Activated CD8-positive, alpha-beta memory T cell treated with anti-CD3 and anti-CD28 coated beads, Interleukin-2, amount 50 U/mL, for 4 hours (primary cell): ENCODE results near the gene HNRNPH1.

Experiments used
- DNase-seq: peaks from one replicate; pipeline ENCODE4 v3.0.0-alpha.2; 2020

HNRNPH1 gene

GRCh38 chr5:179621551-179622214 lies 1.8 kb downstream of the HNRNPH1 start:
- no peak for DNase-seq

- no peak for DNase-seq
Observed at GRCh38 chr5:179620703-179621350, 2.6 kb downstream of the HNRNPH1 start.

DNA sequence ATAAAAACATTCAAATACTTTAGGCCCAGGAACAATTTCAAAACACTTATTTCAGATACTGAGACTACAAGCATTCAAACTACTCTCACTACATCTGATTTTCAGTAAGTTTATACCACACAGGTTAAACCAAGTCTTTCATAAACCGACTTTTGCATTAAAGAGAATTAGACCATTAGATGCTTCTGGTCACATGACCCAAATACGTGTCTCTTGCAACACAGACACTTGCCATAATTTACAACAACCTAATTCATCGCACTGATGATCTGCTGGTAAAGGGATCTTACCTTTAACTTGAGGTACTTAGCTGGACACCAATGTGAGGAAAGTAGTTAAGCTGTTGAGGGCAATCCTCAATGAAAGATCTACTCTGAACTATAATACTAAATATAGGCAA lies 3.2 kb downstream of the HNRNPH1 start:
- DNase-seq = no peak

DNA sequence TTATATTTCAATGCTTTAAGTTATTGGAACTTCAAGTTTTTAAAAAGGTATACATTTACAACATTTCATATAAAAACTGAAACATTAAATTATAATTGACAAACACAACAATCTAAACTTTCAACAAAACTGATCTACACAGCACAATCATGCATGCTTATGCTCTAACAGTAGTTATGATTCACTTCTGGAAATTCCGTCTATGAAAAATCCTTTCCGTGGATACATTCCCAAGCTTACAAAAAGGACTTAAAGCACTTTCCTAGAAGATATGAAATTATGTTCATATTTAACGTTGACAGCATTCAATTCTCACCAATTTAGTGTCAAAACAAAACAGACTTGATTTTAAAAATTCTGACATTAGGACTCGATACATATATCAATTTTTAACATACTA lies 3.7 kb downstream of the HNRNPH1 start:
- no peak for DNase-seq

GRCh38 chr5:179618923-179619554 lies 4.4 kb downstream of the HNRNPH1 start:
- DNase-seq = no peak

- DNase-seq = no peak
Observed at GRCh38 chr5:179617930-179618329, 5.5 kb downstream of the HNRNPH1 start.

- no peak for DNase-seq
Observed at GRCh38 chr5:179616002-179616594, 7.4 kb downstream of the HNRNPH1 start.

DNA sequence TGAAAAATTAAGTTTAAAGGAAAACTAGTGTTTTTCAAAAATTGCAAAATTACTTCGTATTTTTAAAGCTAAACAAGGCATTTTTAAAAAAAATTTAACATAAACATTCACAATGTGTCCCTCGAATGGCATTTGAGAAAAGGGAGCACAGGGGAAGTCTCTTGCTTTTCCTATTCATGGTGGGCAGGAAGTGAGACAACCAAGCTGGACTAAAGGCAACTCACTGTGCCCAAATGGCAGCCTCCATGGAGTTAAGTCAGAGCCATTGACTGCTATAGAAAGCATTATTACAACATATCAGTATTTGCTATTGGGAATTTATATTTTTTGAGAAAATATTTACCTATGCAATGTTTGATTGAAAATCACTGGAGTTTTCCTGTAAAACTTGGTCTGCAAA lies 8.3 kb downstream of the HNRNPH1 start:
- no peak for DNase-seq

GRCh38 chr5:179614745-179615144 lies 8.7 kb downstream of the HNRNPH1 start:
- DNase-seq = no peak

GRCh38 chr5:179613460-179614071 lies 9.9 kb downstream of the HNRNPH1 start:
- no peak for DNase-seq

DNA sequence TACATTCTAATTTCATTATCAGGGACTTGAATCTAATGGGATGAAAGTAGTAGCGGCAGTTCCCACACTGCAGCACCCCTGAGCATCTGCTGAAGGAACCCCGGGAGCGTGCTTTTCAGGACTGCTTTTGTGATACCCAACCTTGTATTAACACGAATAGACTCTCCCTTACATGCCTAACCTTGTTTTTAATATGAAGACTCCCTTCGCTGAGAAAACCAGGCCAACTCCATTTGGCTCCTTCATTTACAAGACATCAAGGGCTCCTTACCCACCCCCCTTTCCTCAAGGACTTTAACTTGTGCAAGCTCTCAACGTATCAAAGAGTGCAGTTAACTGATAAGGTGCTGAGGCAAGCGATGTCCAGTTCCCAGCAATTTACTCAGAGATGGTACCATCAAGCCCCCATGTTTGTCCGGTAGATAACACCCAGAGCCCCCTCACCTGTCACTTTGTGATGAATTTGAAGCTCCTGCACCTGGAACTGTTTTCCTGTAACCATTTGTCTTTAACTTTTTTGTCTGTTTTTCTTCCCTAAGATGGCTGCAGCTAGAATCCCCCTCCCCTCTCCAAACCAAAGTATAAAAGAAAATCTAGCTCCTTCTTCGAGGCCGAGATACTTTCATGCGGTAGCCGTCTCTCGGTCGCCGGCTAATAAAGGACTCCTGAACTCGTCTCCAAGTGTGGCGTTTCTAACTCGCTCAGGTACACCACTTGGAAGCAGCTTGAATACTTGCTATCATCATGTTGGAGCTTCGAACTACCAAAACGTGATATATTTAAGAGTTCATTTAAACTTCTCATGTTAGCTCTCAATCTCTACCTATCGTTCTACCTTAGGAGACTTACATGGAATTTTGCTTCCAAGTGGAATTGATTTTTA lies 10.7 kb downstream of the HNRNPH1 start:
- no peak for DNase-seq

- no peak for DNase-seq
Observed at GRCh38 chr5:179610903-179611265, 12.6 kb downstream of the HNRNPH1 start.

- DNase-seq = no peak
Observed at GRCh38 chr5:179610109-179610902, 13.2 kb downstream of the HNRNPH1 start.

GRCh38 chr5:179609834-179610108 lies 13.7 kb downstream of the HNRNPH1 start:
- no peak for DNase-seq

DNA sequence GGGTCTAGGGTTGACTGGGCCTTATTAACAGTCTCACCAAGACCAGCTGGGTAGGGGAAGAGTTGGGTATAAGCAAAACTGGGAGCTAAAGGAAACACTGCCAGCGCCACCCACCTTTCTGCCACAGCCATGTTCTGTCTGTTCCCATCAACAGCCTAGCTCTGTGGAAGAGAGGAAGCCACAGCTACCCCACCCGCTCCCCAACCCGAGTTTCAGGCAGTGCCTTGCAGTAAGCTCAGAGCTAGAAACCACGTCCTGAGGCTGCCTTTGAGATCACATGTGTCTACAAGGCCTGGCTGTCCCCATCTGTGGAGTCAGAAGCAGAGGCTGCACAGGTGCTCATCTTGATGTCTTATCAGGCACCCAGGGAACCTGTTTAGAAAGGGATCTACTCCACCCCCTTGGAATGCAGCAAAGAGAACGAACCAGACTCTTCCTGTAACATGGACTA lies 15.3 kb downstream of the HNRNPH1 start:
- no peak for DNase-seq

DNA sequence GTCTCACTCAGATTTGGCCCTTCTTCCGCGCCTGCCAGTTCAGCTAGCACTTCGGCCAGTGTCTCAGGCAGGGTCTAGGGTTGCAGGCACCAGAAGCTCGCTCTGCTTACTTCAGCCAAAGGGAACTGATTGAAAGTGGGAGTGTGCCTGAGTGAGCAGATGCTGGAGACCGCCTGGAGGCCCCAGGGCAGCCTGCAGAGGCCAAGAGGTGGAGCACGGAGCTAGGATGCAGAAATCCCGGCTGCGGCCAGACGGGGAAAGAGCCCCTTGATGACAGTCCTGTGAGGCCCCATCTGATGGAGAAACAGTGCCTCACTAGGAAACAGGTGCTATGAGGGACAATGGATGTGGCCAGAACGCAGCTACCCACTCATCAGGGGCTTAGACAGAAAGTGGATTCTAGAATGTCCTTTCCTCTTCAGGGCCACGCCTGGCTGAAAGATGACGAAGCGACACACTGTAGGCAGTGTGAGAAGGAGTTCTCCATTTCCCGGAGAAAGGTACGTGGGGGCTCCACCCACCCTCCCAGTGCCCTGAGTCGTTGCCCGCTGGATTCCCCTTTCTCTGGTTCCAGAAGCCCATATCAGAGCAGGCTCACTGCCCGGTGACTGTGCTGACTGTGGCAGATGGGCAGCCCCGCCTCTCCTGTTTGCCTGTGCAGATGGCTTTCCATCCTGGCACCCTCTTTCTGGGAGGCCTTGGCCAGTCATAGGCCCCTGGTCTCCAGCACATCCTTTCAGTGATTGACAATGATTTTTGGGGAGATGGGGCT lies 16.1 kb downstream of the HNRNPH1 start:
- no peak for DNase-seq

- DNase-seq = no peak
Observed at GRCh38 chr5:179606910-179607159, 16.6 kb downstream of the HNRNPH1 start.

DNA sequence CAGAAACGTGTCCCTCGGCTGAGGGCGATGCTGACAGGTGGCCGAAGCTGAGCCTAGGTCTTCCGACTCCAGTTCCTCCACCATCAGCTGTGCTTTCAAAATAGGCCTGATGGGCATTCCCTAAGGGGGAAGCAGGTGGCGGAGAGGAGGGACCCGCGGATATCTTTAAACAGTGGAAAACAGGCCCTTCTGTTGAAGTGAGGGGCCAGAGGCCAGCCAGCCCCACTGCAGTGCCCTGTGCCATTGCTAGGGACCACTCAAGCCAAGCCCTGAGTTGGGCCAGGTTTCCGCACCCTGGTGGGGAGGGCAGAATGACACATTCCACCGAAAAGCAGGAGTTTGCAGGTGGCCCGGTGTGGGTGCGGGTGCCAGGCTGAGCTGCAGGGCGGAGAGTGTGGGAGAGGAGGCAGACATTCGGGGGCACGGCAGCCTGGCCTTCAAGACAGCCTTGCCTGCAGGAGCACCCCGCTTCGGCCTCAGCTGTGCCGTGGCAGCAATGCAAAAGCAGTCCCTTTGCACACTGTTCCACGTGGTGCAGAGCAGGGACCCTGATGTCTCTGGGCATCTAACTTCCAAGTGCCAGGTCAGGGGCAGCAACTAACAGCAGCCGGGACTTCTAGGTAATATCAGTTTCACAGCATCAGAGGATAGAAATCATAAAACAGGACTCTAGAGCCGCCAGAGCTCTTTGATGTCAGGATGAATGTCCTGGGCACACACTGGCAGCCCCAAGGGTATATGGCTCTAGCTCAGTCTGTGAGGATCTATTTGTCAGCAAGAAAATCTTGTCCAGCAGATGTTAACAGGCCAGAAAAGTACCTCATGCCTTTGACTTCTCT lies 17.2 kb downstream of the HNRNPH1 start:
- DNase-seq = no peak

GRCh38 chr5:179605026-179605833 lies 18.2 kb downstream of the HNRNPH1 start:
- DNase-seq = no peak

DNA sequence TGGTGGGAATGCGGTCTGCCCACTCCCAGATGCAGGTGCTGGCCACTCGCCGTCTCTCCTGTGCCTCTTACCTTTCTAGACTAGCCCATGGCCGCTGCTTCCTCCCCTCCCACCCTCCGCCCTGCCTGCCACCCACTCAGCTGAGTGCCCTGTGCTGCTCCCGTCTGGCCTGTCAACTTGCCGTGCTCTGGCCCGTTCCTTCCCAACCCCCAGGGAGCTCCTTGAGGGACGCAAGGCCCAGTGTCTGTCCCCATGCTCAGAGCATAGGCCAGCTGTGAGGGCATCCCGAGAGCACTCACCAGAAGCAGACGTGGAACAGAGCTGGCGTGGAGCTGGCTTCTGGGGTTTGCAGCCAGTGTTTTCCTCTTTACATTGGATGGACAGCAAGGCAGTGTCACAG lies 20.2 kb downstream of the HNRNPH1 start:
- no peak for DNase-seq
